Astrocyte of the spinal cord (primary cell): ENCODE data around the gene KRTAP10-11.
"Not testable (repeated sequence)": the region's sequence is repeated elsewhere in the genome, so short reads cannot be mapped to it uniquely, and the experiment has no call there.

Experiments used
- DNase-seq: peaks from one replicate; pipeline ENCODE4 v3.0.0; 2011; ENCODE audit warnings: low read depth, low spot score
- H3K4me3 ChIP-seq: 2 replicates; pipeline ENCODE4 v1.5.1; 2011; ENCODE audit warnings: low read depth, mild to moderate bottlenecking, low read length, moderate library complexity
- in situ Hi-C: cut with HindIII; loops from 2 replicates; pipeline ENCODE4 v1.10.0; 2017; ENCODE audit warnings: low sequenced_read_pairs
- TF ChIP-seq, protein P1 (sequence below): IDR thresholded peaks from 2 replicates; pipeline ENCODE4 v1.5.1; 2012; ENCODE audit warnings: low read depth, mild to moderate bottlenecking, low read length, inconsistent platforms

KRTAP10-11 gene

DNA sequence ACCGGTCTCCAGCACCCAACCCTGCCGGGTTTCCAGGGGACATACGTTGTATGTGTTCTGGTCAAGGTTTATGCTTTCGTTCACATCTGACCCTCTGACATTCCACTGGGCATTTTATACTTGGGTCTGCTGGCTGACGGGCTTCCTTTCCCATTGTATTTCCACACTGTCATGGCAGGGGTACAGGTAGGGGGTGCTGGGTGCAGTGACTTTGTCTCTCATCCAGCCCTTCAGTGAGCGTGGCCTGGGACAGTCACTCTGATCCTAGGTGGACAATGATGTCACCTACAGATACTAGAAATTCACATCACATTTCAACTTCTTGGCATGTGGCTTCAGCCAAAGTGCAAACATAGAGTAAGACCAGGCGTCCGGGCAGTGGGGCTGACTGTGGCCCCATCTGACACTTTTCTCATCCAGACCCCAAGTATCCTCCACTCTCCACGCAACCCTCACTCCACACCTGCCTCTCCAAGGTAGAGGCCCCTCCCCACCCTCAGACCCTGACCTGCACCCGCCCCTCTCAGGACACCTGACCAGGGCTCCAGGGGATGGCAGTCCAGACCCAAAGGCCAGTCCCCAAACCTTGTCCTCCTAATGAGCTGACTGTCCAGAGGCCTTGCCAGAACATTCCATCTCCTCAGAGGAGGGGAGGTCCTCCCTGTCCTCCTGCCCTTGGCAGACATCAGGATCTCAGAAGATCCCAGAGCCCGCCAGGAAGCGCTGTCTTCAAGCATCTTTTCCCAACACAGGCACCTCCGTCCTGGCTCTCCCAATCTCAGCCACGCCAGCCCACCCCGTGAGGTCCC is 9.8 kb upstream of the KRTAP10-11 start:
- TF ChIP-seq, protein P1, sequence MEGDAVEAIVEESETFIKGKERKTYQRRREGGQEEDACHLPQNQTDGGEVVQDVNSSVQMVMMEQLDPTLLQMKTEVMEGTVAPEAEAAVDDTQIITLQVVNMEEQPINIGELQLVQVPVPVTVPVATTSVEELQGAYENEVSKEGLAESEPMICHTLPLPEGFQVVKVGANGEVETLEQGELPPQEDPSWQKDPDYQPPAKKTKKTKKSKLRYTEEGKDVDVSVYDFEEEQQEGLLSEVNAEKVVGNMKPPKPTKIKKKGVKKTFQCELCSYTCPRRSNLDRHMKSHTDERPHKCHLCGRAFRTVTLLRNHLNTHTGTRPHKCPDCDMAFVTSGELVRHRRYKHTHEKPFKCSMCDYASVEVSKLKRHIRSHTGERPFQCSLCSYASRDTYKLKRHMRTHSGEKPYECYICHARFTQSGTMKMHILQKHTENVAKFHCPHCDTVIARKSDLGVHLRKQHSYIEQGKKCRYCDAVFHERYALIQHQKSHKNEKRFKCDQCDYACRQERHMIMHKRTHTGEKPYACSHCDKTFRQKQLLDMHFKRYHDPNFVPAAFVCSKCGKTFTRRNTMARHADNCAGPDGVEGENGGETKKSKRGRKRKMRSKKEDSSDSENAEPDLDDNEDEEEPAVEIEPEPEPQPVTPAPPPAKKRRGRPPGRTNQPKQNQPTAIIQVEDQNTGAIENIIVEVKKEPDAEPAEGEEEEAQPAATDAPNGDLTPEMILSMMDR, result no peak
- no peak overlapping the region for H3K4me3 ChIP-seq
- DNase-seq, result no peak
- in situ Hi-C loops, result no loop called here

DNA sequence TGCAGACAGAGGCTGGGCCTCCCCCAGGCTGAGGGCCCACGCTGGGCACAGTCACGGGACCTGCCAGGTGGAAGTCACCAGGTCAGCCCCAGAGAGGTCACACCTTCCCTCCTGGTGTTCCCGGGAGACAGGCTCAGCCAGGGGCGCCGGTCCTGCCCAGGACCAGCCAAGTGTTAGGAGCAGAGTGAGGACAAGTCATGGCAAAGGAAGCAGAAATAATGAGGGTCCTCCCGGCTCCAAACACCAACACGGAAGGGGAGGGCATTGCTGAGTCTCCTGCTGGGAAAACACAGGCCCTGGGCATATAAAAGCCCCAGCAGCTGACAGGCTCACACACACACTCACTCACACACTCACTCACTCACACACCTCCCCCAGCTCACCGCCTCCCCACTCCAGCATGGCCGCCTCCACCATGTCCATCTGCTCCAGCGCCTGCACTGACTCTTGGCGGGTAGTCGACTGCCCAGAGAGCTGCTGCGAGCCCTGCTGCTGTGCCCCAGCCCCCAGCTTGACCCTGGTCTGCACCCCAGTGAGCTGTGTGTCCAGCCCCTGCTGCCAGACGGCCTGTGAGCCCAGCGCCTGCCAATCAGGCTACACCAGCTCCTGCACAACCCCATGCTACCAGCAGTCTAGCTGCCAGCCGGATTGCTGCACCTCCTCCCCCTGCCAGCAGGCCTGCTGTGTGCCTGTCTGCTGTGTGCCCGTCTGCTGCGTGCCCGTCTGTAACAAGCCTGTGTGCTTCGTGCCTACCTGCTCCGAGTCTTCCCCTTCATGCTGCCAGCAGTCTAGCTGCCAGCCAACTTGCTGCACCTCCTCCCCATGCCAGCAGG is 9.0 kb upstream of the KRTAP10-11 start, which contains the start of gene KRTAP10-10:
Gene KRTAP10-10, plus strand, starts transcription at position 339 of the 833 bp plus-strand sequence. Its CDS starts 62 bp downstream, at position 401.
- in situ Hi-C loops, result no loop called here
- no peak for DNase-seq
- no peak within 1 kb of the TSS for H3K4me3 ChIP-seq
- TF ChIP-seq, protein P1, result no peak

DNA sequence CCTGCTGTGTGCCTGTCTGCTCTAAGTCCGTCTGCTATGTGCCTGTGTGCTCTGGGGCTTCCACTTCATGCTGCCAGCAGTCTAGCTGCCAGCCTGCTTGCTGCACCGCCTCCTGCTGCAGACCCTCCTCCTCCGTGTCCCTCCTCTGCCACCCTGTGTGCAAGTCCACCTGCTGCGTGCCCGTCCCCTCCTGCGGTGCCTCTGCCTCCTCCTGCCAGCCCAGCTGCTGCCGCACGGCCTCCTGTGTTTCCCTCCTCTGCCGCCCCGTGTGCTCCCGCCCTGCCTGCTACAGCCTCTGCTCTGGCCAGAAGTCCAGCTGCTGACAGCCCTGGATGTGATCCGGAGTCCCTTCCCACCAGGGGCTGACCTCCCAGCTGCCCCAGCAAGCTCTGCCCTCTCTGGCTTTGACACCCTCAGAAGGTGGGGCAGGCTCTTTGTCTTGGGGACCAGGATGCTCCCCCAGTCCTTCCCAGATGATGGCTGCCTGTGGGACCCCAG is 8.3 kb upstream of the KRTAP10-11 start:
- DNase-seq, H3K4me3 ChIP-seq, in situ Hi-C loops: not testable (repeated sequence)

DNA sequence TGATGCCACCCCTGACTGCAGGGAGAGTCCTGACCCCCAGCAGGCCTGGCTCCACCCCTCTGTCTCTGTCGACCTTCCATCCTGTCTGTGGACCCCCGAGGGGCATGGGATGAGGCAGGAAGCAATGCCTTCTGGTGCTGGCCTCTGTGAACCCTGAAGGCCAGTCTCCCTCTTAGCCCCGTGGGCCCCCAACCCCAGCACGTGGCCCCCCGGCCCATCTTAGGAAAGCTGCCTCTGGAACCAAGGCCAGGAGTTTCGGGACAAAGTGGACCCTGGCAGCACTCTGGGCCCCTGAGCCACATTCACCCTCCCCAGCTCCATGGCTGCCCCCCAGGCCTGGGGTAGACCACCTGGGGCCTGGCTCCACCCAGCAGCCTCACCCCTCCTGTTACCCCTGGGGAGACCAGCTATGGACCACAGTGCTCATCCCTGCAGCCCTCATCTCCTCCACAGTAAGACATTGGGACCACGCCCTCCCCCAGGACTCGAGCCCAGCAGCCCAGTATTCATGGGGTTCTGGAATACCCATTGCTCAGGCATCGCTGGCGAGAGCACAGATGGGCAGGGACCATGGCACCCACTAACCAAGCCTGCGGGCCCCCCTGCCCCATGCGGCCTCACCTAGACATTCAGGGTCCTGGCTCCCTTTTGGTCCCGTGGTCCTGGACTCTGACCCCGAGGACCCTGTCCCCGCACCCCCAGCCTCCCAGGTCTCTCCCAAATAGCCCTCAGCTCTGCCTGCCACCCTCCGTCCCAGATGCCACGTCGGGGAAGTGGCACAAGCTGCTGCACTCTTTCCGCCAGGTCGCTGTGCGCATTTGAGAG is 7.5 kb upstream of the KRTAP10-11 start:
- in situ Hi-C loops, DNase-seq, H3K4me3 ChIP-seq: not testable (repeated sequence)

DNA sequence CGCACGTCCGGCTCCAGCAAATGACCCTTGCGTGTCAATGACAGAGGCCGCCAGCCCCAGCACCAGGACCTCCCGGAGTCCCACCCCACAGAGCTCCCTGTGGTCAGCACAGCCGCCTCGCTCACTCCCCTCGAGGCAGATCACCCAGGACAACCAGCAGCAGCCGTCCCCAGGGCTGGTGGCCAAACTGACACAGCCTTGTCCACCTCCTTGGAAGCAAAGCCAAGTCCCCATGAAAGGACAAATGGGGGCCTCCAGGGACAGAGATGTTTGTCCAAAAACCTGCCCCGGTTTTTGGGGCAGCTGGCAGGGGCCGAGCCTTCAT is 6.9 kb upstream of the KRTAP10-11 start:
- in situ Hi-C loops, result no loop called here
- DNase-seq, result no peak
- H3K4me3 ChIP-seq, result no peak overlapping the region
- TF ChIP-seq, protein P1, result no peak

DNA sequence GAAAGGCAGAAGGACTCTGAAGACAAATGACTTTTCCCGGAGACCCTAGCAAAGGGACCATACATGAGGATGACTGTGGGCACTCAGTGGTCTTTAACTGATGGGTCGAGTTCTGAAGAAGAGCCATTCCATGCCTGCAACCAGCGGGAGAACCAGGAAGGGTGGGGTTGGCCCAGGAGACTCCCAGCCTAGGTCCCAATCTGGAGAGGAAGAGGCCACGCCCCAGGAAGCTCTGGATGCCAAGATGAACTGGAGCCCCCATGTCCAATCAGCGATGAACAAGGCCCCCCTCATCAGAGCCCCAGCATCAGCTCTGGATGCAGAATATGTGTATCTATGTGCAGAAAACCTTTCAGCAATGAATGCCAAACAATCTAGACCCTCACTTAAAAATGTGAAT is 5.5 kb upstream of the KRTAP10-11 start:
- no peak overlapping the region for H3K4me3 ChIP-seq
- TF ChIP-seq, protein P1, result no peak
- in situ Hi-C loops, result no loop called here
- DNase-seq, result no peak

DNA sequence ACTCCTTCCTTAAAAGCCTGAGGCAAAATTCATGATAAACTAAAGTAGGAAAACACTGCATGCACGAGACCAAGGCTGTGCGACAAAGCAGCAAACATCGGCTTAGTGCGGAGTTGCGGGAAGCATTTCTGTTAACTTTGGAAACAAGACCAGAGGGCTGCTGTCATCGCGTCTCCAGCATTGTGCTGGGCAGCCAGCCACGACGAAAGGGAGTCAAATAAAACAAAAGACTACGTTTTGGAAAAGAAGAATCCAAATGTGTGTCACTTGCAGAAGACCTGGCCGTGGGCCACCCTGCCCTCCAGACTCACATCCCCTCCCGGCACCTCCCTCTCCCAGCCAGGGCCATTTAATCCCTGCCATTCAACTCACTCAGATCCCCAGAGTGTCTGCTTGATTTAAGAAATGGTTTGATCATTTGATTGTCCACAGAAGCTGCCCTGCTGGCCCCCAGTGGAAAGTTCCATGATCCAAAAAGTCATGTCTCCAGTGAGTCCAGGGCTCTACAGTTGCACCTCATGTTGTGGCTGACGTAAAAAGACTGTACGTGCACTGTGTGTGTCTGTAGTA is 2.4 kb upstream of the KRTAP10-11 start:
- DNase-seq, result no peak
- in situ Hi-C loops, result no loop called here
- TF ChIP-seq, protein P1, result no peak
- no peak overlapping the region for H3K4me3 ChIP-seq
